Kidney tubule cell (primary cell): ENCODE results near the gene RSRC2.
A peak's percentile ranks its signal among the peaks of the same experiment; 100 is the strongest.
"Not testable (repeated sequence)": the region's sequence is repeated elsewhere in the genome, so short reads cannot be mapped to it uniquely, and the experiment has no call there.

ENCODE experiments used
- DNase-seq: peaks from one replicate; pipeline ENCODE4 v3.0.0-alpha.2; 2018; ENCODE audit warnings: low spot score

RSRC2 gene, protein sequence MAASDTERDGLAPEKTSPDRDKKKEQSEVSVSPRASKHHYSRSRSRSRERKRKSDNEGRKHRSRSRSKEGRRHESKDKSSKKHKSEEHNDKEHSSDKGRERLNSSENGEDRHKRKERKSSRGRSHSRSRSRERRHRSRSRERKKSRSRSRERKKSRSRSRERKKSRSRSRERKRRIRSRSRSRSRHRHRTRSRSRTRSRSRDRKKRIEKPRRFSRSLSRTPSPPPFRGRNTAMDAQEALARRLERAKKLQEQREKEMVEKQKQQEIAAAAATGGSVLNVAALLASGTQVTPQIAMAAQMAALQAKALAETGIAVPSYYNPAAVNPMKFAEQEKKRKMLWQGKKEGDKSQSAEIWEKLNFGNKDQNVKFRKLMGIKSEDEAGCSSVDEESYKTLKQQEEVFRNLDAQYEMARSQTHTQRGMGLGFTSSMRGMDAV

DNA sequence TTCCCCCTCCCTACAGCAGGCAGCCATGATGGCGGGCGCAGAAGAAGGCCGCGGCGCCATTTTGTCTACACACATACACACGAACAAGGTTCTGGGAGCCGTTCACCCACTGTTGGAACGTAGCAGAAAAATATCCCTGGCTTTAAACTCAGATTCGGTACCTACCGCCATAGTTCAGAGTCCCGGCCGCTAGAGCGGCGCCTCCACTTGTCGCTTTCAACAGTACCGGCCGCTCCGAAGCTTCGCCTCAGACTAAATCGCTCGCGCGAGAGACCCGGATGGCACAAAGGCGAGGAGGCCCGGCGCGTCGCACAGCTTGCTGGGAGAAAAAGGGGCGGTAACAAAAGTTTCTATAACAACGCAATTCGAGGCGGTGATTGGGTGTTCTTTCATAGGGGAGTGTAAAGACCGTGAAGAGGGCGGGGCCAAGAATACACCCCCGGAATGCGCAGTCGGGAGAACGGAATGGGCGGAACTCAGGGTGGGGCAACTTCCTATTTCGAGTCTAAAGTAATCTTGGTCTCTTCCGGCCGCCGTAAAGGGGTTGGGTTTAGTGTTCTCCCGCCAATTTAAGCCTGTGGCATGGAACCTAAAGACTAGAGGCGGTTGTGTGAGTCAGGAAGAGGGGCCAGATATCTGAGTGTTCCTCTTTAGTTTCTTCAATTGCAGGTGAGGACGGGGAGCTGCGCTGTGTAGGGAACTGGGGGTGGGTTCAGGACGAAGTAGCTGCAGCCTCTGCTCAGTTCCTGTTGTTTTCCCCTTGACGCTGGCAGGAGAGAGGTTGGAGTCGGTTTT, at the start of gene RSRC2, which contains the start of gene KNTC1:
Gene RSRC2 (minus strand): TSS at position 254 of the 795 bp plus-strand sequence. CDS start 83 bp downstream, at position 171.
Gene KNTC1 (plus strand): TSS at position 567 of the 795 bp plus-strand sequence. CDS start 2,815 bp downstream, outside the sequence.
- peak; percentile 100 for DNase-seq

DNA sequence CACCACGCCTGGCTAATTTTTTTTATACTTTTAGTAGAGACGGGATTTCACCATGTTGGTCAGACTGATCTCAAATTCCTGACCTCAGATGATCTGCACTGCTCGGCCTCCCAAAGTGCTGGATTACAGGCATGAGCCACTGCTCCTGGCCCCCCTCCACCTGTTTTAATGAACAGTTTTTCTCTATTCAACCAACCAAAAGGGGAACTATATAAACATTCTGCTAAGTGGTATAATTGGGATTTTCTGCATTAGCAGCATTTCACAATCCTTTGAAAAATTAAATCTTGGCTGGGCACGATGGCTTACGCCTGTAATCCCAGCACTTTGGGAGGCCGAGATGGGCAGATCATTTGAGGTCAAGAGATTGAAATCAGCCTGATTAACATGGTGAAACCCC, 45.1 kb upstream of the RSRC2 start:
- no peak for DNase-seq

DNA sequence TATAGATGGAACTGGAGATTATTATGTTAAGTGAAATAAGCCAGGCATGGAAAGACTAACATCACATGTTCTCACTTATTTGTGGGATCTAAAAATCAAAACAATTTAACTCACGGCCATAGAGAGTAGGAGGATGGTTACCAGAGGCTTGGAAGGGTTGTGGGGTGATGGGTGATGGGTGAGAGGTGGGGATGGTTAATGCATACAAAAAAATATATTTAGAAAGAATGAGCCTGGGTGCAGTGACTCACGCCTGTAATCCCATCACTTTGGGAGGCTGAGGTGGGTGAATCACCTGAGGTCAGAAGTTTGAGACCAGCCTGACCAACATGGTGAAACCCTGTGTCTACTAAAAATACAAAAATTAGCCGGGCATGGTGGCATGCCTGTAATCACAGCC, 43.3 kb upstream of the RSRC2 start:
- DNase-seq, result peak; percentile 40

DNA sequence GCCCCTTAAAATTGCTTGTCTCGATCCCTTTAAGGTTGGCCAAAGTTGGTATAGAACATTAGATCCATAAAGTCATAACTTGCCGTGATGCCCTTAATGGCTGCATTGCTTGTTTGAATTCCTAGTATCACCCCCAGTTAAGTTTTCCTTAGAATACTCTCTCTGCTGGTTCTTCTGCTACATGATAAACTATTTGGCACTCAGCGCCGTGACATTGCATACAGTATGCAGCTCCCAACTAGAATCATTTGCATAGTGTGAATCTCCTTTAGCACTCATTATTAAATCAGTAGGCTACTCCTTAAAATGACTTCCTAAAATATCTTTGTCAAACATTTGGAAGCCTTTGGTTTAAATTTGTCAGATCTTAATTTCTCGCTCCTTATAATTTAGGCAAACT, 42.6 kb upstream of the RSRC2 start:
- DNase-seq, result no peak

DNA sequence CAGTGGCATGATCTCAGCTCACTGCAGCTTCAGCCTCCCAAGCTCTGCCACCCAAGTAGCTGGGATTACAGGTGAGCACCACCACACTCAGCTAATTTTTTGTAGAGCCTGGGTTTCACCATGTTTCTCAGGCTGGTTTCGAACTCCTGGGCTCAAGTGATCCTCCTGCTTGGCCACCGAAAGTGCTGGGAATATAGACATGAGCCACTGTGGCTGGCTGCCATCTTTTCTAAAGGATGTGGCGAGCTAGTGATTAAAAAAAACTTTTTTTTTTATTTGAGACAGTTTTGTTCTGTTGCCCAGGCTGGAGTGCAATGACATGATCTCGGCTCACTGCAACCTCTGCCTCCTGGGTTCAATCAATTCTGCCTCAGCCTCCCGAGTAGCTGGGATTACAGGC, 40.1 kb upstream of the RSRC2 start:
- DNase-seq, result not testable (repeated sequence)

DNA sequence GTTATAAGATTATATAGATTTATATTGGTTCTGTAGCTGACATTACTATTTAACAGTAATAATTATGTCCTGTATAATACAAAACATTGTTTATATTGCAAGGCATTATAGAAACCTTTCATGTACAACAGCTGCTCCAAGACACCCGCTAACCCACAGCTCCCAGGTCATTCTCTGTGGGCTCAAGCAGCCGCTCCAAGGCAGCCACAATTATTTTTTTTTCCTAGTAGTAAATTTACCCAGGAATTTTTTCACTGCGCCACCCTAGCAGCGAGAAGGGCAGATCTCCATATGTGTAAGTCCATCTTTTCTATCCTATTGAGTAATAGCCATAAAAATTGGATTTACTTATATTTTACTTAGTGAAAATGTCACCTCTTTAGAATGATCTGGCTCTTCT, 36.6 kb upstream of the RSRC2 start:
- no peak for DNase-seq

DNA sequence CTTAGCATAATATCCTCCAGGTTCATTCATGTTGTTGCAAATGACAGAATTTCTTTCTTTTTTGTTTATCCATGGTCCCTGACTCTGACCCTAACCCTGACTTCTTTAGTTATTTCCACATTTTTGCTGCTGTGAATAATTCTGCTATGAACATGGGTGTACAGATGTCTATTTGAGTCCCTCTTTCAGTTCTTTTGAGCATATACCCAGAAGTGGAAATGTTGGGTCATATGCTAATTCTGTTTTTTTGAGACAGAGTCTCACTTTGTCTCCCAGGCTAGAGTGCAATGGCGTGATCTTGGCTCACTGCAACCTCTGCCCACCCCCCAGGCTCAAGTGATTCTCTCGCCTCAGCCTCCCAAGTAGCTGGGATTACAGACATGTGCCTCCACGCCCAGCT, 33.4 kb upstream of the RSRC2 start:
- no peak for DNase-seq

DNA sequence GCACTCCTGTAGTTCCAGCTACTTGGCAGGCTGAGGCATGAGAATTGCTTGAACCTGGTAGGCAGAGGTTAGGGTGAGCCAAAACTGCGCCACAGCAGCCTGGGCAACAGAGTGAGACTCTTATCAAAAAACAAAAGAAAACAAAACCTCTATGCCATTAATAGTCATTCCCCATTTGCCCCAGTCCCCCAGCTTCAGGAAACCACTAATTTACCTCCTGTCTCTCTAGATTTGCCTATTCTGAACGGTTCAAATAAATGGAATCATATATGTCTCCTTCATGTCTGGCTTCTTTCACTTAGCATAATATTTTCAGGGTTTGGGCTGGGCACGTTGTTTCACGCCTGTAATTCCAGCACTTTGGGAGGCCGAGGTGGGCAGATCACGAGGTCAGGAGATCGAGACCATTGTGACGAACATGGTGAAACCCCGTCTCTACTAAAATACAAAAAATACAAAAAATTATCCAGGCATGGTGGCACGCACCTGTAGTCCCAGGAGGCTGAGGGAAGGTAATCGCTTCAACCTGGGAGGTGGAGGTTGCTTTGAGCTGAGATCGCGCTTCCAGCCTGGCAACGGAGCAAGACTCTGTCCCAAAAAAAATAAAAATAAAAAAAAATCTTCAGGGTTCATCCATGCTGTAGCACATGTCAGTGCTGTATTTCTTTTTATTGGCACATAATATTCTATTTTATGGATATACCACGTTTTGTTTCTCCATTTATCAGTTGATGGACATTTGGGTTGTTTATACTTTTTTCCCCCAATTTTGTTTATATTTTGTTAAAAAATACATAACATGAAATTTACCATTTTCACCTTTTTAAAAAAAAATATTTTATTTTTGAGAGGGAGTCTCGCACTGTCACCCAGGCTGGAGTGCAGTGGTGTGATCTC, 32.3 kb upstream of the RSRC2 start:
- DNase-seq, result no peak

DNA sequence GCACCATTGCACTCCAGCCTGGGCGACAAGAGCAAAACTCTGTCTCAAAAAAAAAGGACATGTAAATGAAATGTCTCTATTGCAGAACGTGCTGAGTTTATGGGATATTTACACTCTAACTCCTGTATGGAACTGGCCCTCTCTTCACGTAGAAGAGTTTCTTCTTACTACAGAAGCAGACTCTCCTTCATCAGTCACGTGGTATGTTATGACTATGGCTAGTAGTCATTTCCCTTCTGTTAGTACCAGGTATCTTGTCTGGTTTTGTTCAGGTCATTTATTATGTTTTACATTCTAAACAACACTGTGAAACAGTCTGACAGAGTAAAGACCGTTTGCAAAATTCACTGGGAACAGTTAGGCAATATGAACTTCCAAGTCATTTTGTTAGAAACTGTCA, 20.6 kb upstream of the RSRC2 start:
- no peak for DNase-seq

DNA sequence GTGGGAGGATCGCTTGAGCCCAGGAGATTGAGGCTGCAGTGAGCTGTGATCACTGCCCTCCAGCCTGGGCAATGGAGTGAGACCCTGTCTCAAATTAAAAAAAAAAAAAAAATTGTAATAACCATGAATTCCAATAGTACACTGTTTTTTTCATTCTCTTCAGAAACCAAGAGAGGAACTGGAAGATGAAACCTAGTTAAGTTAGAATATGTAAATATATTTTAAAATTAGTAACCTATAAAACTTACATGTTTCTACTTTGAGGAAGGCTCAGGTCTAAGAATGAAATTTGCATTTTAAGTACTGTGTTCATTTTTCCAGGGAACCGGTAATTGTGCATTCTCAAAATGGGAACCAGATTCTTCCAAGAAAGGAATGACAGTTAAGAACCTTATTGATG, 19.1 kb upstream of the RSRC2 start:
- no peak for DNase-seq

DNA sequence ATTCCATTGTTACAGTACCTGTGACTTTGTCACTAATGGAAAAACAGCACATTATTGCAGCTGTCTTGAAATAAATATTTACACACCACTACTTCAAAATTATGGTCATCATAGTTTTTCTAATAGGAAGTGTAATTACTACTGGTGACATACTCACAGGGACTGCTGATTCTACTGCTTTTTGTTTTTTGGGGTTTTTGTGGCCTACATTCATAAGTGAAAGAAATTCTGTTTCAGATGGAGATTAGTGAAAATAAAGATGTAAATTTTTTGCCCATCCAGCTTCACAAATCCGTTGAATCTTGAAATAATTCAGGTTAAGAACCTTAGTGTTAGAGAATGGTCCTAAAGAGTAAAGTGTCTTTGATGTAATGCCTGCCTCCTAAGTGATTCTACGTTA, 17.8 kb upstream of the RSRC2 start:
- no peak for DNase-seq

DNA sequence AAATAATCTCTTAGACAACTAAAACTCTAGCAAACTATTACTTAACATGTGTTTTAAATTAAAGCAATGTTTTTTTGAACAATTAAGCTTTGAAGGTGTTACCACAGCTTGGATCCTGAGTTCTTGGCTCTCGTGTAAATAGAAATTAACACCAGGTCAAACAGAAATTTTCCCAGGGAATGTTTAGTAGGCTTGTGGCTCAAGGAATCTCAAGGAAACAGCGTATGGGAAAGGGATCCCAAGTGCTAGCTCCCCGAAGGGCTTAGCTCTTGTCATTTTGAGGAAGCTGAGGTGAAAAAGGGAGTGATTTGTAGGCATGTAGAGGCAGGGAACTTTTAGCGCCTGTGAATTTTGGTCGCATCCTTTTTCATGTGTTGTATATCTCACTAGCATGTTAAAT, 11.8 kb upstream of the RSRC2 start:
- DNase-seq, result no peak

DNA sequence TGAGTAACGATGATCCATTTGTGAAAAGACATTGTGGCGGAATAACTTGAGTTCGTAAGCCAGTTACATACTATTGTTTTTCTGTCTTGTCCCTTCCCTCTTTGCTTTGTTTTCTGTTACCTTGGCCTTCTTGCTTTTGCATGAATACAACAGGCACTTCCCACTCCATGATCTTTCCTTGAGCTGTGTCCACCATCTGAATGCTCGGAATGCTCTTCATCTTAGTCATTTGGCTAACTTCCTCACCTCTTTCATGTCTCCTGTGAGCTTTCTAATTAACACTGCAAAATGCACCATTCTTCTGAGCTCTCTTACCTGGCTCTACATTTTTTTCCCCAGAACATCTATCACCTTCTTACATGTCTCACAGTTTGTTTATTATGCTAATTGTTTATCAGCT, 10.3 kb upstream of the RSRC2 start:
- peak; percentile 54 for DNase-seq

DNA sequence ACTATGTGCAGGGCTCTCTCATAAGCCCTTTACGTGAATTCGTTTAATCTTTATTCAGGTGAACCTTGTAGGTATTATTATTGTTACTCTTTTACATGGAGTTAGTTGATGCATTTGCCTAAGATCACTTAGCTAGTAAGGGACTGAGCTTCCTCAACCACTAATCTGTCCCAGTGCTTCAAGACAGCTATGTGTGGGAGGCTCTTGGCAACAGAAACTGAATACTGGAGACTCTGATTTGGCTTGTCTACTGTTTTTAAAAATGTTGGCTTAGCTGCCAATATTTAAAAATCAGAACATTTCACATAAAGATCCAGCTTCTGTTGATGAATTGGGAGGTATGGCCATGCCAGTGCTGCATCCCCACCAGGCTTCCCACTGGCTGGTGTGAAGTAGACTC, 7.1 kb upstream of the RSRC2 start:
- no peak for DNase-seq

DNA sequence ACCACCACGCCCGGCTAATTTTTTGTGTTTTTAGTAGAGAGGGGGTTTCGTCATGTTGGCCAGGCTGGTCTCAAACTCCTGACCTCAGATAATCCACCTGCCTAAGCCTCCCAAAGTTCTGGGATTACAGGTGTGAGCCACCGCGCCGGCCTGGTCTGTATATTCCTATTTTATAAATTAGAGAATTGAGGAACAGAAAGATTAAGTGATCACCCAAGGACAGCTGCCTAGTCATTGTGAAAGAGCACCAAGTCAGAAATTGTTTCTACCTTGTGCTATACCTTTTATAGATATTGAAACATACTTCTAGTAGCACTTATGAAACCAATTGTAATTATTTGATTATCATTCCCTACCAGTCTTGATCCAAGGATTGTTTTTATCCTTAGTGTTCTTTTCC, 2.3 kb upstream of the RSRC2 start:
- no peak for DNase-seq

DNA sequence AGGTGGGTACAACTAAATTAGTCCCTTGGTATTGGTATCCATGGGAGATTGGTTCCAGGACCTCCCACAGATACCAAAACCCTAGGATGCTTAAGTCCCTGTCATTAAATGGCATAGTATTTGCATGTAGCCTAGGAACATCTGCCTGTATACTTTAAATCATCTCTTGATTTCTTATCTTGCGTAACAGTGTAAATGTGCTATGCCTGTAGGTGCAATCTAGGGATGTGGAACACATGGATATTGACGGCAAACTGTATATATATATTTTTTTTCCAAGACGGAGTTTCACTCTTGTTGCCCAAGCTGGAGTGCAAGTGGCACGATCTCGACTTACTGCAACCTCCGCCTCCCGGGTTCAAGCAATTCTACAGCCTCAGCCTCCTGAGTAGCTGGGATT, 1.8 kb upstream of the RSRC2 start:
- DNase-seq, result no peak

DNA sequence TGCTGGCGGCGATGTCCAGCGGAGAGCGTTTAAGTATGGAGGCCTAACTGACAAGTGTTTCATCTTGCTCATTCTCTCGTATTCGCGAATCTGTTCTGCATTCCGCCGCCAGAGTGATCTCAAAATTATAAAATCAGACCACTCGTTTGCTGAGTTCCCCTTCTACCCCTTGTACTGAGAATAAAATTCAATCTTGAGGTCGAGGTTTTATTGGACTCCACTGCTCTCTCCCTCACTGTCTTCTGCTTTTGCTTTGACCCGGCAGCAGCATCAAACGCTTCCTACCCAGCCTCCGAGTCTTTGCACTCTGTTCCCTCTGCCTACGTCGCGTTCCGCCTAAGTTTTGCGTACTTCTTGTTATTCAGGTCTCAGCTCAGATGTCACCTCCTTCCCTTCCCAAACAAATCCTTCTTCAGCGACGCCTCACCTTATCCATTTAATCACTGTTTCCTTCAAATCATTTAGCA, 775 bp upstream of the RSRC2 start:
- DNase-seq, result peak; percentile 42

DNA sequence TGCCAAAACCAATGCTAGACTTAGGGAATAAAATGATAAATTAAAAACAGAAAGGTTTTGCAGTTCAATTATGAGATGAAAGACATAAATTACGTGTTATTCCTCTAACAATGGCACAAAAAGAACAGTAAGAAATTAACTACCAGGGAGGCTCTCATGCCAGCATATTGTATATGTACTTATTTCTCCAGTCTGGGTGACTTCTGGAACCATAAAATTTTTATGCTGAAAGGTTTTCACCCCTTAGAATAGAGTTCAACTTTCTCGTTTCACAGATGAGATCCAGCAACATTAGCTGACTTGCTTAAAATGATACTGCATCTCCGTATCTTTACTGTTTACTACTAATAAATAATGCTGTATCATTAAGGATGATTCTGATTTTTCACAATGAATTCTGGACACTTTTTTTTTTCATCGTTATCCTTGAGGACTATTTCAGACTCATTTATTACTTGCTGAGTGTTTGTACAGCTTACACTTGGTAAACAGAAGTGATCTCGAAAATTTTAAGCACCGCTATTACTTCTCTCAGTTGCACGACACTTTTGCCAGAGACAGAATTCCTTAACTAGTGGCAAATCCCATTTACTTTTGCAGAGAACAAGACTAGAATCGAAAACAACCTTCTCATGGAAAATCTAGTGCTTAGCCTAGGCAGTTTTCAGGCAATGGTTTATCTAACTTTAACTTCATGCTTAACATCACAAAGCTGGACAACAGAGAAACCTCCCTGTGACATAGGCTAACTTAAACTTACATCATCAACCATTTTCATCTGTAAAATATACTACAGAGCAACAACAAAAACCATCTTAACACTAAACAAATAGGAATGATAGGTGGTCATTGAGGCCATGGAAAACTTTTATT, 2.7 kb downstream of the RSRC2 start:
- peak; percentile 9 for DNase-seq

DNA sequence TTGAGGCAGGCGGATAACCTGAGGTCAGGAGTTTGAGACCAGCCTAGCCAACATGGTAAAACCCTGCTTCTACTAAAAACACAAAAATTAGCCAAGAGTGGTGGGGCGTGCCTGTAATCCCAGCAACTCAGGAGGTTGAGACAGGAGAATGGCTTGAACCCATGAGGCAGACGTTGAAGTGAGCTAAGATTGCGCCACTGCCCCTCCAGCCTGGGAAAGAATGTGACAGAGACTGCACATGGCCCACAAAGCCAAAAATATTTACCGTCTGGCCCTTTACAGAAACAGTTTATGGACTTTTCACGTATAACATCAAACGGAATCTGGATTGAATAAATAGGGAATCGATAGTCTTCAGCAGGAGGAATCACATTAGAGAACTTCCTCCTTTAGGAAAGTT, 3.5 kb downstream of the RSRC2 start:
- peak; percentile 17 for DNase-seq

DNA sequence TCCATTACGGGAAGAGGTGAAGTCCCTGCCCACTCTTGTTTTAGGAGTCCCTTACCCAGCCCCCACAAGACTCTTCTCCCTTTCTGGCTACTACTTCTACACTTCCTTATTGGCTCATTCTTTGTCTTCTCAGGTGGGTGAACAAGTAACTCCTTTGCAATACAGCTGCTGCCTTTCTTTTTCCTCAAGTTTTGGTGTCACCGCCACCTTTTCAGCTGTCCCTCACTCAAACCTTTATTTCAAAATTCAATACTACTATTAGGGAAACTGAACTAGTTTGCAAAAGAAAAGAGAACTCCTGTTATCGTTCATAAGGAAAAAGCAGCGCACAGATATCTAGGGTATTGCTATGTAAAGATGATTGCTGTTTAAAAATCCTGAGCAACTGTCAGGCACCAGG, 6.1 kb downstream of the RSRC2 start:
- no peak for DNase-seq

DNA sequence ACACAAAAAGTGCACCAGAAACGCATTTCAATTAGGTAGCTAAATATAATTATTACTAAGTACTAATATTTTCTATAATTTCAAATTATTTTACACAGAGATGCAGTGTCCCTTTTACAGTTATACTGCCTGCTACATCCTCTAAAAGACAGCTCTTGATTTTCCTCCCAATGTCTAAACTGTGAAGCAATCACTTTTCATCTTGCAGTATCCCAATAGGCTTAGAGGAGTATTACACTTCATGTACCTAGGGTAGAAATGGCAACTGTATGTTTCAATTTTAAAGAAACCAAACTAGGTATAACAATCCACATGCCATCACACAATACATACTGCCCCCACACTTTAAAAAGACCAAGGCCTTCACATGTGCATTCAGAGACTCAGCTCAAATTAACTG, 7.3 kb downstream of the RSRC2 start:
- no peak for DNase-seq
